ENCODE measurements around the gene ARAP3. TPM values are rescaled to one million over a fixed set of nuclear protein-coding genes. Genes with fewer than 3 reads are reported as not detected.

The ARAP3 gene
- polyA plus RNA-seq, 1 donor from 2014 or later = 1.4 TPM

- Histone ChIP-seq H3K4me3 (ENCODE audit: low read length) (no peak overlapping the region), H3K27me3 (ENCODE audit: insufficient read depth, low read depth, low read length) (no peaks in the 10 kb centered on the region), H3K9ac (ENCODE audit: low read length) (no peak overlapping the region), H2AFZ (ENCODE audit: low read depth, low read length) (no peak overlapping the region), H3K9me2 (ENCODE audit: insufficient read depth, low read length) (no peaks in the 10 kb centered on the region), H3K9me3 (ENCODE audit: low read length) (no peaks in the 10 kb centered on the region), H3F3A (ENCODE audit: insufficient read depth, low read length, poor library complexity, severe bottlenecking) (no peaks in the 10 kb centered on the region), H3K36me3 (ENCODE audit: insufficient read depth, low read length) (peaks cover 13% of the 10 kb centered on the region), H4K20me1 (ENCODE audit: insufficient read depth) (no peaks in the 10 kb centered on the region), H3K79me2 (replicated peaks; ENCODE audit: insufficient read depth, low read length) (no peaks in the 10 kb centered on the region), H3K4me2 (ENCODE audit: low read length) (no peak overlapping the region), H3K27ac (ENCODE audit: low read length) (no peak overlapping the region)
- TF ChIP-seq CTCF (IDR thresholded peaks at IDR 0.05; ENCODE audit: poor library complexity, severe bottlenecking) = no peak
- TF ChIP-seq RAD21 (conservative IDR thresholded peaks at IDR 0.05) = no peak
- no peak for TF ChIP-seq REST (IDR thresholded peaks at IDR 0.05; ENCODE audit: borderline replicate concordance)
These were observed 53.7 kb downstream of the ARAP3 start for GRCh38 chr5:141628175-141628788.

DNA sequence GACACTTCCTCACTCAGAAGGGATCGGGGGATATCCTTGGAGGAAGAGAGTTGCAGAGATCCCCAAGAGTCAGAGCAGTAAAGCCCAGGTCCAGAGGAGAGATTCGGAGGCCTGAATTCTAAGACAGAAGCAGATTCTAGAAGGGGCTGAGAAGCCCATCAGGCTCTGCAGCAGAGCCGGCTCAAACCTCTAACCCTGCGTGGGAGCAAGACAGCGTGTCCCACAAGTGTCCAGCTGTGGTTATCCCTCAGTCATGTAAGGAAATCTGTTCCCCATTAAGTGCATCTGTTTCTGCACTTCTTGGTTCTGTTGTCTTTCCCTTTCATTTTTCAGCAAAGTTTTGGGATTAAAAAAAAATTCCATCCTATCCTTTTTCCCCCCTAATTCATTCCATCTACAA is 58.4 kb downstream of the ARAP3 start:
- TF ChIP-seq CTCF (IDR thresholded peaks at IDR 0.05; ENCODE audit: poor library complexity, severe bottlenecking) = no peak
- no peak for TF ChIP-seq POLR2AphosphoS5 (IDR thresholded peaks at IDR 0.05)
- no peak for TF ChIP-seq EP300 (conservative IDR thresholded peaks at IDR 0.05; ENCODE audit: poor library complexity, severe bottlenecking)
- TF ChIP-seq TAF1 (IDR thresholded peaks at IDR 0.05; ENCODE audit: low read depth) = no peak
- TF ChIP-seq SMC3 (conservative IDR thresholded peaks at IDR 0.05; ENCODE audit: poor library complexity) = no peak
- TF ChIP-seq MXI1 (conservative IDR thresholded peaks at IDR 0.05; ENCODE audit: poor library complexity, severe bottlenecking) = no peak
- TF ChIP-seq RAD21 (conservative IDR thresholded peaks at IDR 0.05) = no peak
- TF ChIP-seq REST (IDR thresholded peaks at IDR 0.05; ENCODE audit: borderline replicate concordance) = no peak
- TF ChIP-seq EZH2 (IDR thresholded peaks at IDR 0.05; ENCODE audit: borderline replicate concordance, insufficient read depth, low read length, poor library complexity, severe bottlenecking) = no peak
- no peak overlapping the region for H2AFZ ChIP-seq (ENCODE audit: low read depth, low read length)
- H3F3A ChIP-seq (ENCODE audit: insufficient read depth, low read length, poor library complexity, severe bottlenecking) = no peaks in the 10 kb centered on the region
- no peaks in the 10 kb centered on the region for H4K20me1 ChIP-seq (ENCODE audit: insufficient read depth)
- H3K9me2 ChIP-seq (ENCODE audit: insufficient read depth, low read length) = no peaks in the 10 kb centered on the region
- H3K79me2 ChIP-seq (replicated peaks; ENCODE audit: insufficient read depth, low read length) = no peaks in the 10 kb centered on the region
- H3K27ac ChIP-seq (ENCODE audit: low read length) = no peak overlapping the region
- H3K4me2 ChIP-seq (ENCODE audit: low read length) = no peak overlapping the region
- no peaks in the 10 kb centered on the region for H3K27me3 ChIP-seq (ENCODE audit: insufficient read depth, low read depth, low read length)
- H3K4me3 ChIP-seq (ENCODE audit: low read length) = no peak overlapping the region
- H3K9ac ChIP-seq (ENCODE audit: low read length) = no peak overlapping the region
- H3K9me3 ChIP-seq (ENCODE audit: low read length) = no peaks in the 10 kb centered on the region
- H3K36me3 ChIP-seq (ENCODE audit: insufficient read depth, low read length) = no peaks in the 10 kb centered on the region
